Skin epidermis (tissue), 12 donors: ENCODE data around the gene ZSWIM8.
"Not testable (repeated sequence)": the region's sequence is repeated elsewhere in the genome, so short reads cannot be mapped to it uniquely, and the experiment has no call there.

ENCODE experiments used
- H3K27ac ChIP-seq, 21 experiments: fragments of 200-600 bp; sonication (generic) in 11 of 21; one replicate each; pipeline ENCODE4 v1.5.0; 2020; ENCODE audit warnings: mild to moderate bottlenecking in 3 of 21, inconsistent platforms in 2 of 21, moderate library complexity in 2 of 21
- H3K4me3 ChIP-seq, 7 experiments: fragments of 200-600 bp; sonication (generic) in 2 of 7; one replicate each; pipeline ENCODE4 v1.5.0; 2020; ENCODE audit warnings: inconsistent platforms in 2 of 7, mild to moderate bottlenecking in 2 of 7, moderate library complexity in 1 of 7

The ZSWIM8 gene

GRCh38 chr10:73791871-73792400 lies 6.5 kb downstream of the ZSWIM8 start:
- Histone ChIP-seq H3K4me3 (no peak overlapping the region), H3K27ac (no peak overlapping the region)

- Histone ChIP-seq H3K27ac (no peak overlapping the region), H3K4me3 (no peak overlapping the region)
These were observed 8.1 kb downstream of the ZSWIM8 start for GRCh38 chr10:73793456-73793855.

DNA sequence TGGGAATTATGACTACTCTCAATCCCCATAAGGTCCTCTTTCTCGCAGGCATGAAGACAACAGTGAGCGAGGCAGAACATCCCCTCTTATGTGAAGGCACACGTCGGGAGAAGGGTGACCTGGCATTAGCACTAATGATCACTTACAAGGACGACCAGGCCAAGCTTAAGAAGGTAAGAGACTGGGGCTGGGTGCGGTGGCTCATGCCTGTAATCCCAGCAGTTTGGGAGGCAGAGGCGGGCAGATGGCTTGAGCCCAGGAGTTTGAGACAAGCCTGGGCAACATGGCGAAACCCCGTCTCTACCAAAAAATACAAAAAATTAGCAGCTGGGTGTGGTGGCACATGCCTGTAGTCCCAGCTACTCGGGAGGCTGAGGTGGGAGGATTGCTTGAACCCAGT lies 10.1 kb downstream of the ZSWIM8 start:
- H3K4me3 ChIP-seq, H3K27ac ChIP-seq: not testable (repeated sequence)

GRCh38 chr10:73796035-73796434 lies 10.6 kb downstream of the ZSWIM8 start:
- not testable (repeated sequence) for H3K27ac ChIP-seq, H3K4me3 ChIP-seq

GRCh38 chr10:73796766-73797165 lies 11.4 kb downstream of the ZSWIM8 start:
- H3K4me3 ChIP-seq: no peak overlapping the region
- no peak overlapping the region for H3K27ac ChIP-seq

DNA sequence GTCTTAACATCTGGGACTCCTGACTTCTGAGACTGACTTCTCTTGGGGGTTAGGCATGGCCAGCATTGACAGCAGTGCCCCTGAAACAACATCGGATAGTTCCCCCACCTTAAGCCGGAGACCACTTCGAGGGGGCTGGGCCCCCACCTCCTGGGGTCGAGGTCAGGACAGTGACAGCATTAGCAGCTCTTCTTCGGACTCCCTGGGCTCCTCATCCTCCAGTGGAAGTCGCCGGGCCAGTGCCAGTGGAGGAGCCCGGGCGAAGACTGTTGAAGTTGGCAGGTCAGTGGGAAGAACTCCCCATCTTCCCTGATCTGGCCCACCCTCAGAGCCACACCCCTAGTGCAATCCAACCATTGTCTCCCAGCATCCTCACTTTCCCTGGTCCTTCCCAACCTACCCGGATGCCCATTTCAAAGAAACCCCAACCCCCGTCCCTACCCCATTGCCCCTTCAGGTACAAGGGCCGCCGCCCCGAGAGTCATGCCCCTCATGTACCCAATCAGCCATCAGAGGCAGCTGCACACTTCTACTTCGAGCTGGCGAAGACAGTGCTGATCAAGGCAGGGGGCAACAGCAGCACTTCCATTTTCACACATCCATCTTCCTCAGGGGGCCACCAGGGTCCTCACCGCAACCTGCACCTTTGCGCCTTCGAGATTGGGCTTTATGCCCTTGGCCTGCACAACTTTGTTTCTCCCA lies 12.1 kb downstream of the ZSWIM8 start:
- Histone ChIP-seq H3K27ac (no peak overlapping the region), H3K4me3 (no peak overlapping the region)

- no peak overlapping the region for H3K27ac ChIP-seq
- H3K4me3 ChIP-seq: no peak overlapping the region
These were observed 12.7 kb downstream of the ZSWIM8 start for GRCh38 chr10:73798087-73798486.

GRCh38 chr10:73798927-73799560 lies 13.6 kb downstream of the ZSWIM8 start:
- peak overlapping the region in 1 of 21 experiments; percentile 25 for H3K27ac ChIP-seq
- no peak overlapping the region for H3K4me3 ChIP-seq

DNA sequence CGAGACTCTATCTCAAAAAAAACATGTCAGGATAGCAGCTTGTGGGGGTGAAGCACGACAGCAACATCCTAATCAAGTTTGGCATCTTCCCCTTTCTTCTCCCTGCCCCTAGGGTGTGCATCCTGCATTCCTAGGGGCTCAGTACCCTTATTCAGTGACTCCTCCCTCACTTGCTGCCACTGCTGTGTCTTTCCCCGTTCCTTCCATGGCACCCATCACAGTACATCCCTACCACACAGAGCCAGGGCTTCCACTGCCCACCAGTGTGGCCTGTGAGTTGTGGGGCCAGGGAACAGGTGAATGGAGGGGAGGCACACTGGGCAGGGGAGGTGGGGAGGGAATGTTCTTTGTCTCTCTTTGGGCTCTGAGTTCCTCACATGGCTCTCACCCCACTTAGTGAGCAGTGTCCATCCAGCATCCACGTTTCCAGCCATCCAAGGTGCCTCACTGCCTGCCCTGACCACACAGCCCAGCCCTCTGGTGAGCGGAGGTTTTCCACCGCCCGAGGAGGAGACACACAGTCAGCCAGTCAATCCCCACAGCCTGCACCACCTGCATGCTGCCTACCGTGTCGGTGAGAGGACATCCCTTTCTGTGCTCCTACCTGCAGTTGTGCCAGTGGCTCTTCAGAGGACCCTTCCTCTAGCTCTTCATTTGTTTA lies 14.6 kb downstream of the ZSWIM8 start:
- Histone ChIP-seq H3K4me3 (no peak overlapping the region), H3K27ac (peak overlapping the region in 1 of 21 experiments; percentile 25)

- H3K4me3 ChIP-seq: no peak overlapping the region
- H3K27ac ChIP-seq: no peak overlapping the region
These were observed 15.3 kb downstream of the ZSWIM8 start for GRCh38 chr10:73800560-73801252.

GRCh38 chr10:73801253-73801590 lies 15.8 kb downstream of the ZSWIM8 start:
- Histone ChIP-seq H3K4me3 (no peak overlapping the region), H3K27ac (no peak overlapping the region)

DNA sequence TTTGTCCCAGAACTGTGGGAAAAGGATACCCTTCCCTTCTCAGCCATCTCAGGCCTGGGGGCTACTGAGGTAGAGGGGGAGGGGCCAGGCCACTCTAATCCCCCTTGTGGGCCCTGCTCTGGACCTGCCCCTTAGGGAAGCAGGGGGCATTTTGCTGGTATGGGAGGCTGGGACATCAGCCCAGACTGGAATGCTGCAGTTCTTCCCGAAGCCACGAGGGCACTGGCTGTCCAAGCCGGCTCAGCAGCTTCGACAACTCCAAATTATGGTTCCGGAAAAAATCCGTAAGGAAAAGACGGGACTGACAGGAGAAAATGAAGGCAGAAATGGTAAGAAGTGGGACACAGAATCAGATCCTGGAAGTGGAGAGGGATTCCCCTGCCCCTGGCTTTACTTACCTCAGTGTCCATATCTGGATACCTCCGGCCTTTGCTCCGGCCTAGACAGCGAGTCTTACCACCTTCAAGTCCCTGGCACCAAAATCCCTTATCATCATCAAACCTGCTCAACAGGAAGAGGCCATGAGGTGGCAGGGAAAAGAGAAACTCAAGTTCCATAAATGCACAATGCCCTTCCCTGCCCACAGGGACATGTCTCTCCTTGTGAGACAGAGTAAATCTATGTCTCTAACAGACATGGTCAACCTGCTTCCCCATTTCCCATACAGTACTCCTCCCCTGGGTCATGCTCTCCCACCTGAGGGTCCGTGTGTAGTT lies 17.0 kb downstream of the ZSWIM8 start:
- Histone ChIP-seq H3K27ac (peak overlapping the region in 15 of 21 experiments; percentile 4 to 69 (median 27)), H3K4me3 (no peak overlapping the region)

DNA sequence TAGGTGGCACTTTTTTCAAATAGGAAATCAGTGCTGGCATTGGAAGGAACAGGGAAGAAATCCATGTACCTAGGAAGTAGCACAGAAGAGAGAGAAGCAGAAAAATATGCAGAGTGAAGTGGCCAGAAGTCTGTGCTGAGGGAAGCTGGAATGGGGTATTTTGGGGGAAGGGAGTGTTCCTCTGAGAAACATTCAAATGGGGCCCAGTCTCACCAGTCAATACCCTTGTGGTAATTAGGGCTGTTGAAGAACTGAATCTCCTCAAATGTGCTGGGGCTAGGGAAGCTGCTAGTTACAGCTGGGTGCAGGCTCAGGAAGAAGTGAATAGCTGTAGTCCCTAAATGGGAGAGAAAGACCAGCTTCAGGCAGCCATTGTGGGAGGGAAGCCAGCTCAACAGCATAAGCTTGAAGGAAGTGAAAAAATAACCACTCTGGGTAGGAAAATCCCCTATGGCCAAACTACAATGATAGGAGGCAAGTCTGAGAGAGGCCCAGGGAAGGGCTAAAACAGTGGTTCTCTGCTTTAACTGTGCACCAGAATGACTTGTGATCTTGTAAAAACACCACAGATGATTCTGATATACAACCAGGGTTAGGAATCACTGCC lies 18.4 kb downstream of the ZSWIM8 start:
- H3K27ac ChIP-seq: peak overlapping the region in 9 of 21 experiments; percentile 5 to 69 (median 37)

DNA sequence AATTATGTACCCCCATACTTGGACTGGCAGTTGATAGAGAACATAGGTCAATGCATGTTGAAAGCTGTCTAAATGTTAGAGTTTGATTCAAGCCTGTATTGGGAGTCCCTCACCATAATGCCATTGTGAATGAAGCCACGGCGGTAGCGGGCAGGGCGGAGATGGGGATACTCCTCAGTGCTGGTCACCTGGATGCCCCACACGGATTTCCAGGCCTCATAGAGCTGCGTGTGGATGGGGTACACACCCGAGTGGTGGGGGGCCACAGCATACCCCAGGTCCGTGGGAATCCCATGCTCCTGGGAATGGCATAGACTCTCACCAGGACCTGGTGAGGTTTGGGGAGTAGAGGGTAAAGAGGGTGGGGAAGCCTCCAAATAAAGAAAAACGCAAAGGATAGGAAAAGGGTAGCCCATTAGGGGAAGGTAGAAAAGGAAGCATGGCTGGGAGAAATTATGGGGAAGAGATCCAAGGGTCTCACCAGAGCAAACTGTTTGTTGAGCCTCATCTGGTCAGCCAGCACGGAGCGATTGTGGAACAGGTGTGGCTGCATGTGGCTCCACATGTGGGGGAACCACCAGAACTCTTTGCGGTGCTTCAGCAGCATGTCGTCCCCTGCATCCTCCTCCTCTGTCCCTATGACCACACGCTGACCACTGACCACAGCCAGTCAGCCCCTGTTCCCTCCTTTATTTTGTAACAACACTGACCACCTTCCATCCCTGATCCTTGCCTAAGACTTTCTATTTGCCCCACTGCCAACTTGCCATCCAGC lies 21.0 kb downstream of the ZSWIM8 start:
- Histone ChIP-seq H3K27ac (peak overlapping the region in 4 of 21 experiments; percentile 2 to 21 (median 18)), H3K4me3 (no peak overlapping the region)

More for the DNA sequence above, 18.4 kb downstream of the ZSWIM8 start:
- H3K4me3 ChIP-seq: no peak overlapping the region

- H3K4me3 ChIP-seq: peak overlapping the region in 1 of 7 experiments; percentile 12
- H3K27ac ChIP-seq: peak overlapping the region in 1 of 21 experiments; percentile 15
These were observed 22.1 kb downstream of the ZSWIM8 start for GRCh38 chr10:73807471-73807870.

DNA sequence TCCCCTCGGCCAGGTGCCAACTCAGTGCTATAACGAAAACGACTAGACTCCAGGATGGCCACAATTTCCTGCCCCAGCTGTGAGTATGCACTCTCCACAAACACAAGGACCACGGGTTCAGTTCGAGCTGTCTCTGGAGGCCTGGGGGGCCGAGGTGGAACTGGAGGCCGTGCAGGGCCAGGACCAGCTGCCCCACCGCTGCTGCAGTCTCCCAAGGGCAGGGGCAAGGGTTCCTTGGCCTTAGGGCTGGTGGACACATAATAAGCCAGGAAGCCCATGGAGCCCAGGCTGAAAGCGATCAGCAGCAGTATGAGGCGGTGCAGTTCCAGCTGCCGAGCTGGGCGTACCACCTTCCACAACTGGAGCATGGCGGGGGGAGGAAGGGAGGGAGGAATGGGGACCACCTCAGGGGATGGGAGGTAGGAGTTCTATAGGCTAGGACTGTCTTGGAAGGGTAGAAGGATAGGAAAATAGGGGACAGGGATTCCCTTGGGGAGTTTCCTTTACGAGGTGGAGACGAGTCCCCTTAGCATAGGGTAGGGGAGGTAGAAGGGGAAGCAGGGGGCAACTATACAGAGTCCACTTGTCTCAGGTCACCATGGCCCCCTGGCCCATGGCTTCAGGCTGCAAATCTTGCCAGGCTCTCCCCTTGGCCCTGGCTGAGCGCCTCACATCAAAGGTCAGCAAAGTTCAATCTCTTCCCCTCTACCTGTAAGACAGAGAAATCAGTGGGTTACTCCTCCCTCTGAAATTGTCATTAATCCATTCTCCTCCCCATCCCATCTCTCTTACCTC lies 22.8 kb downstream of the ZSWIM8 start:
- H3K27ac ChIP-seq: peak overlapping the region in 1 of 21 experiments; percentile 15
- peak overlapping the region in 1 of 7 experiments; percentile 12 for H3K4me3 ChIP-seq

DNA sequence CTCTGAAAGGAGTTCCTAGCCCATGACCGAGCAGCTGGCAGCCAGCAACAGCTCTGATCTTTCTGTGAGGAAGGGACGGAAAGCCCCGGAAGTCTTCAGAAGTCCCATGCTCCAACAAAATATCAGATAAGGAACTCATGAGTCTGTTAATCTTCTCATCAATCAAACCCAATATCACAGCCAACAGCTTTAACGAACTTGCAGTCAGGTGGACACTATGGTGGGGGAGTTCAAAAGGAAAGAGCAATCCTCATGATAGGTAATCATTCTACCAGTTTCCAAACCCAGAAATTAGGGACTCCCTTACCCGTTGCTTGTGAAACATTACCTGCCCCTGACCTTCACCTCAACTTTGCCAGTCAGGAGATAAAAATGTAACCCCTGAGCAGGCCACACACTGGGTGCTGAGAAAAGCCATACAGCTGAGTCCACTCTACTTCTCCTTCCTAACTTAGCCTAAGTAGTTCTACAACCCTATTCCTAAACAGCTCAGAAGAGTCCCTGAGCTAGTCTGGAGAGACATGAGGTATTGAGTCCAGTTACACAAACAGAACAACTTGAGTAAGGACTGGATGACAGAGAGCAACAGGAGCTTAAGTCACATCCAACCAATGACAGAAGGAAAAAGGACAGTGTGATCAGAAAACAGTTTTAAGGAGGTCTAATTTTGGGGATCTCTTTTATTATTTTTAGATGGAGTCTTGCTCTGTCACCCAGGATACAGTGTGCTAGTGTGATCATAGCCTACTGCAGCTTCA lies 23.8 kb downstream of the ZSWIM8 start:
- Histone ChIP-seq H3K4me3 (no peak overlapping the region), H3K27ac (peak overlapping the region in 6 of 21 experiments; percentile 11 to 99 (median 93))
